SK-N-SH treated with all-trans-retinoic acid at 6 μM for 48 hours (cell line): ENCODE results near the gene TADA2A.

Source experiments
- ARNTL ChIP-seq: fragments of 450-650 bp; formaldehyde crosslinking; IDR thresholded peaks from 2 replicates; pipeline ENCODE4 v1.5.0; 2020; ENCODE audit warnings: low read depth, mild to moderate bottlenecking, moderate library complexity, borderline replicate concordance
- CREB5 ChIP-seq: fragments of 250-450 bp; sonication (Bioruptor Pico); IDR thresholded peaks from 2 replicates; pipeline ENCODE4 v1.5.1; 2020; ENCODE audit warnings: low read depth, mild to moderate bottlenecking, moderate library complexity
- CSDC2 ChIP-seq: fragments of 250-450 bp; sonication (Bioruptor Pico); IDR thresholded peaks from 2 replicates; pipeline ENCODE4 v1.5.0; 2020; ENCODE audit warnings: mild to moderate bottlenecking, moderate library complexity
- ESRRG ChIP-seq: fragments of 250-450 bp; sonication (Bioruptor Pico); IDR thresholded peaks from 2 replicates; pipeline ENCODE4 v1.6.1; 2021; ENCODE audit warnings: mild to moderate bottlenecking
- GLIS3 ChIP-seq: fragments of 250-450 bp; sonication (Bioruptor Pico); IDR thresholded peaks from 2 replicates; pipeline ENCODE4 v1.5.0; 2020; ENCODE audit warnings: mild to moderate bottlenecking, moderate library complexity
- ISL1 ChIP-seq: fragments of 250-450 bp; sonication (Bioruptor Pico); IDR thresholded peaks from 2 replicates; pipeline ENCODE4 v2.1.2; 2022; ENCODE audit warnings: mild to moderate bottlenecking, moderate library complexity
- PATZ1 ChIP-seq: fragments of 250-450 bp; sonication (Bioruptor Pico); IDR thresholded peaks from 2 replicates; pipeline ENCODE4 v1.8.0; 2020; ENCODE audit warnings: mild to moderate bottlenecking, moderate library complexity, borderline replicate concordance
- PPARA ChIP-seq: fragments of 250-450 bp; sonication (Bioruptor Pico); IDR thresholded peaks from 2 replicates; pipeline ENCODE4 v1.5.0; 2020; ENCODE audit warnings: mild to moderate bottlenecking, borderline replicate concordance
- ZC3H10 ChIP-seq: fragments of 250-450 bp; sonication (Bioruptor Pico); IDR thresholded peaks from 2 replicates; pipeline ENCODE4 v1.5.1; 2021; ENCODE audit warnings: mild to moderate bottlenecking, moderate library complexity
- ZFP3 ChIP-seq: fragments of 250-450 bp; sonication (Bioruptor Pico); IDR thresholded peaks from 2 replicates; pipeline ENCODE4 v1.5.0; 2020; ENCODE audit warnings: mild to moderate bottlenecking, moderate library complexity
- ZFP30 ChIP-seq: fragments of 450-650 bp; formaldehyde crosslinking; IDR thresholded peaks from 2 replicates; pipeline ENCODE4 v1.5.0; 2022; ENCODE audit warnings: mild to moderate bottlenecking, moderate library complexity
- ZNF8 ChIP-seq: fragments of 450-650 bp; formaldehyde crosslinking; IDR thresholded peaks from 2 replicates; pipeline ENCODE4 v1.5.0; 2020; ENCODE audit warnings: mild to moderate bottlenecking, moderate library complexity

- TF ChIP-seq ZFP3 (CRISPR knock-in tag) (no peak), GLIS3 (CRISPR knock-in tag) (no peak), ARNTL (CRISPR knock-in tag) (no peak), ESRRG (CRISPR knock-in tag) (no peak), ISL1 (CRISPR knock-in tag) (no peak), CREB5 (no peak), ZC3H10 (CRISPR knock-in tag) (no peak), ZFP30 (CRISPR knock-in tag) (no peak), ZNF8 (CRISPR knock-in tag) (no peak), PATZ1 (no peak), PPARA (CRISPR knock-in tag) (no peak), CSDC2 (no peak)
Measured at GRCh38 chr17:37446027-37446426, 39.3 kb downstream of the TADA2A start.
